ENCODE results near the gene TTLL11. TPM values are rescaled to one million over a fixed set of nuclear protein-coding genes. Genes with fewer than 3 reads are reported as not detected.

TTLL11 gene
- total RNA-seq, 6 donors from 2014 or later = 6.8 to 18.9 (median 12.9) TPM

- no peak overlapping the region for H3K27ac ChIP-seq
- 28 to 32% methylated on average over 13 to 14 of the region's 14 CpGs for WGBS, 2 donors
- no peaks in the 10 kb centered on the region for H3K36me3 ChIP-seq
- peaks cover 21 to 42% (median 27%) of the 10 kb centered on the region in 4 donors for H3K4me1 ChIP-seq
- ATAC-seq (ENCODE audit: low FRiP score in 2 of 2) (no peak), DNase-seq (no peak)
- no peak overlapping the region for H3K4me3 ChIP-seq
- H3K9me3 ChIP-seq = no peaks in the 10 kb centered on the region
- no peak for TF ChIP-seq POLR2A (IDR thresholded peaks at IDR 0.05)
- TF ChIP-seq, protein P1, sequence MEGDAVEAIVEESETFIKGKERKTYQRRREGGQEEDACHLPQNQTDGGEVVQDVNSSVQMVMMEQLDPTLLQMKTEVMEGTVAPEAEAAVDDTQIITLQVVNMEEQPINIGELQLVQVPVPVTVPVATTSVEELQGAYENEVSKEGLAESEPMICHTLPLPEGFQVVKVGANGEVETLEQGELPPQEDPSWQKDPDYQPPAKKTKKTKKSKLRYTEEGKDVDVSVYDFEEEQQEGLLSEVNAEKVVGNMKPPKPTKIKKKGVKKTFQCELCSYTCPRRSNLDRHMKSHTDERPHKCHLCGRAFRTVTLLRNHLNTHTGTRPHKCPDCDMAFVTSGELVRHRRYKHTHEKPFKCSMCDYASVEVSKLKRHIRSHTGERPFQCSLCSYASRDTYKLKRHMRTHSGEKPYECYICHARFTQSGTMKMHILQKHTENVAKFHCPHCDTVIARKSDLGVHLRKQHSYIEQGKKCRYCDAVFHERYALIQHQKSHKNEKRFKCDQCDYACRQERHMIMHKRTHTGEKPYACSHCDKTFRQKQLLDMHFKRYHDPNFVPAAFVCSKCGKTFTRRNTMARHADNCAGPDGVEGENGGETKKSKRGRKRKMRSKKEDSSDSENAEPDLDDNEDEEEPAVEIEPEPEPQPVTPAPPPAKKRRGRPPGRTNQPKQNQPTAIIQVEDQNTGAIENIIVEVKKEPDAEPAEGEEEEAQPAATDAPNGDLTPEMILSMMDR (IDR thresholded peaks at IDR 0.05) = peak; percentile 21 to 50 (median 34)
- TF ChIP-seq POLR2AphosphoS5 (IDR thresholded peaks at IDR 0.05) = no peak
- no peak for TF ChIP-seq EP300 (IDR thresholded peaks at IDR 0.05)
- H3K27me3 ChIP-seq = no peaks in the 10 kb centered on the region
Measured at GRCh38 chr9:122095010-122095767, 2.1 kb upstream of the TTLL11 start.

- DNase-seq (no peak), ATAC-seq (ENCODE audit: low FRiP score in 2 of 2) (no peak)
- H3K4me3 ChIP-seq = peak overlapping the region; percentile 65 to 93 (median 76)
- TF ChIP-seq POLR2A (IDR thresholded peaks at IDR 0.05) (no peak), POLR2AphosphoS5 (IDR thresholded peaks at IDR 0.05) (no peak), EP300 (IDR thresholded peaks at IDR 0.05) (no peak)
- TF ChIP-seq, protein P1 (IDR thresholded peaks at IDR 0.05) = no peak
- H3K4me1 ChIP-seq = peaks cover 21 to 35% (median 24%) of the 10 kb centered on the region in 4 donors
- H3K9me3 ChIP-seq = no peaks in the 10 kb centered on the region
- peak overlapping the region; percentile 53 to 82 (median 69) for H3K27ac ChIP-seq
- no peaks in the 10 kb centered on the region for H3K27me3 ChIP-seq
- no peaks in the 10 kb centered on the region for H3K36me3 ChIP-seq
- 45 to 51% methylated on average over 11 of the region's 11 CpGs for WGBS, 2 donors
Measured at GRCh38 chr9:122091682-122092592, 1.2 kb downstream of the TTLL11 start.

DNA sequence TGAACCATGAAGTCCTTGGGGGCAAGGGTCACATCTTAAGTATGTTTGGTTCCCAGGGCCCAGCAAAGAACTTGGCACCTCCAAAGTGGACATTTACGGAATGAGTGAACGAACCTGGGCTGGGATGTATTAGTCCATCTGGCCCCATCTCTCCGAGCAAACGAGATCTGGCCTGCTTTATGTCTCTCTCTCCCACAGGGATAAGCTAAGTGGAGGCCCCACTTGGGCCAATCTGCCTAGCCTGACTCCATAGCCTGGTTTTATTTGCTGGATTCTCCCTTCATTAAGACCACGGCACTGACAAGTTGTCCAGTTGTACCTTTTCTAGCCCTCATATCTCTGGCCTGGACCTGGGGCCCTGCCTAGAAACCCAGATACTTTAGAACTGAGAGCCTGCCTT lies 2.1 kb downstream of the TTLL11 start:
- ATAC-seq (ENCODE audit: low FRiP score in 2 of 2) = no peak
- no peak overlapping the region for H3K4me3 ChIP-seq
- DNase-seq = no peak
- WGBS, 2 donors = 90 to 99% methylated on average over 5 of the region's 5 CpGs
- no peaks in the 10 kb centered on the region for H3K9me3 ChIP-seq
- no peak overlapping the region for H3K27ac ChIP-seq
- TF ChIP-seq POLR2A (IDR thresholded peaks at IDR 0.05) (no peak), POLR2AphosphoS5 (IDR thresholded peaks at IDR 0.05) (no peak), EP300 (IDR thresholded peaks at IDR 0.05) (no peak)
- TF ChIP-seq, protein P1 (IDR thresholded peaks at IDR 0.05) = no peak
- H3K36me3 ChIP-seq = no peaks in the 10 kb centered on the region
- peaks cover 21 to 35% (median 24%) of the 10 kb centered on the region in 4 donors for H3K4me1 ChIP-seq
- no peaks in the 10 kb centered on the region for H3K27me3 ChIP-seq

DNA sequence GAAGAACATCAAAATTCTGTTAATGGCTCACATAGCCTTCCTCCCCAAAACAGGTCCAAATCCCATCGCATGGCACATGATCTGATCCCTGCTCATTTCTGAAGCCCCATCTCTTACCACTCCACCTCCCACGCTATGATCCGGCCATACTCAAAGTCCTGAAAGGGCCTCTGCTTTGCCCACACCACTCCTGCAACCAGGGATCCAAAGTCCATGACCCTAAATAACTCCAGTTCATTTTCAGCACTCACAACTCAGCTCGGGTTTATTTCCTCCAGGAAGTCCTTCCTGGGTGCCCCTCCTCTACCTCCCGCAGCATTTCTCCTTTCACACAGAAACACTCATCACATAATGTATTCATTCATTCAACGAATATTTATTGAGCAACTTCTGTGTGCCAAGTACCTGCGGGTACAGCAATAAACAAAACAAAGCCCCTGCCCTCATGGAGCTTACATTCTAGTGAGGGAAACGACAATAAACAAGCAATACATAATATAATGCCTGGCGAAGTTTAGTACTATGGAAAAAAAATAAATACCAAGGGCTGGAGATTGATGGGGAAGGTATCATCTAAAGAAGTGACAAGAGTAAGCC lies 2.7 kb downstream of the TTLL11 start:
- peaks cover 19 to 34% (median 24%) of the 10 kb centered on the region in 4 donors for H3K4me1 ChIP-seq
- no peaks in the 10 kb centered on the region for H3K36me3 ChIP-seq
- no peak overlapping the region for H3K4me3 ChIP-seq
- DNase-seq (no peak), ATAC-seq (ENCODE audit: low FRiP score in 2 of 2) (no peak)
- TF ChIP-seq POLR2A (IDR thresholded peaks at IDR 0.05) = no peak
- TF ChIP-seq EP300 (IDR thresholded peaks at IDR 0.05) = no peak
- no peak for TF ChIP-seq POLR2AphosphoS5 (IDR thresholded peaks at IDR 0.05)
- TF ChIP-seq, protein P1 (IDR thresholded peaks at IDR 0.05) = no peak
- 90% methylated on average over 9 of the region's 9 CpGs for WGBS, 2 donors
- H3K27ac ChIP-seq = no peak overlapping the region
- H3K27me3 ChIP-seq = no peaks in the 10 kb centered on the region
- no peaks in the 10 kb centered on the region for H3K9me3 ChIP-seq

Measured in upper lobe of left lung (tissue), 6 donors.